Naive B cell (primary cell): ENCODE results near the gene HPSE2. TPM values are rescaled to one million over a fixed set of nuclear protein-coding genes. Genes with fewer than 3 reads are reported as not detected.
A peak's percentile ranks its signal among the peaks of the same experiment; 100 is the strongest.

Source experiments
- ATAC-seq, 2 donors: fragments of 150-1000 bp; cut with Tn5 transposase; 2 replicates each; pipeline ENCODE4 v1.10.0; 2021; ENCODE audit warnings: low read depth in 2 of 2, mild to moderate bottlenecking in 2 of 2, moderate library complexity in 2 of 2
- DNase-seq: peaks from one replicate; pipeline ENCODE4 v3.0.0; 2022
- H3K27ac Mint-ChIP-seq, 6 donors: one replicate each; pipeline ENCODE4 v1.8.0; 2020 to 2022; ENCODE audit warnings: mild to moderate bottlenecking in 6 of 6, mixed read lengths in 6 of 6, moderate library complexity in 5 of 6, inconsistent platforms in 2 of 6
- H3K27me3 Mint-ChIP-seq, 3 donors: one replicate each; pipeline ENCODE4 v1.8.0; 2021 to 2022; ENCODE audit warnings: mixed read lengths in 3 of 3, mild to moderate bottlenecking in 1 of 3
- H3K36me3 Mint-ChIP-seq, 2 donors: one replicate each; pipeline ENCODE4 v1.8.0; 2020 to 2022; ENCODE audit warnings: mixed read lengths in 2 of 2, inconsistent platforms in 1 of 2, mild to moderate bottlenecking in 1 of 2
- H3K4me1 Mint-ChIP-seq, 3 donors: one replicate each; pipeline ENCODE4 v1.8.0; 2020 to 2022; ENCODE audit warnings: mixed read lengths in 3 of 3, inconsistent platforms in 1 of 3, mild to moderate bottlenecking in 1 of 3, moderate library complexity in 1 of 3
- H3K4me3 Mint-ChIP-seq, 8 donors: one replicate each; pipeline ENCODE4 v1.8.0; 2020 to 2022; ENCODE audit warnings: mild to moderate bottlenecking in 8 of 8, mixed read lengths in 8 of 8, moderate library complexity in 8 of 8, inconsistent platforms in 2 of 8
- H3K9me3 Mint-ChIP-seq, 7 donors: one replicate each; pipeline ENCODE4 v1.8.0; 2020 to 2022; ENCODE audit warnings: mixed read lengths in 7 of 7, mild to moderate bottlenecking in 5 of 7, inconsistent platforms in 2 of 7, moderate library complexity in 1 of 7
- polyA plus RNA-seq, 6 donors: library from polyadenylated mRNA; unstranded; fragments of 300-500 nt; fragmentation: Illumina TruSeq; gene quantifications; one replicate each; pipeline ENCODE4 v1.2.3, GENCODE V29; 2021; ENCODE audit warnings: low read depth in 6 of 6

HPSE2 gene
- polyA plus RNA-seq, 6 donors from 2014 or later: not detected

DNA sequence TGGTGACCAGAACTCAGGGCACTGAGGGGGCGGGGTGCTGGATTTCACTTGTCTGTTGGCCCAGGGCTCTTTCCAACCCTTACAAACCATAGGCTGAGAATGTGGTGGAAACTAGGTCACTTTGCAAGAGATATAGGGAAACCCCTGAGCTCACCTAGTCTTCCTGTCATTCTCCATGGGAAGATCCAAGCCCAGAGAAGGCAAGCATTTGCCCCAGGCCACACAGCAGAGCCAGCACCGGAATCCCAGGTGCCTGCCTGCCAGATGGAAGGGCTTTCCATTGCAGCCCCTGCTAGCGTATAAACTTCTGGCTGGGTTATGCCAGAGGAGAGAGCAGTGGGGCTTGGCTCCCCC lies 821.1 kb downstream of the HPSE2 start:
- H3K9me3 Mint-ChIP-seq: no peaks in the 10 kb centered on the region
- peaks cover under 1 to 11% of the 10 kb centered on the region in 2 donors for H3K36me3 Mint-ChIP-seq
- ATAC-seq (no peak), DNase-seq (no peak)
- peaks cover 9 to 29% (median 20%) of the 10 kb centered on the region in 3 donors for H3K4me1 Mint-ChIP-seq
- H3K4me3 Mint-ChIP-seq: peak overlapping the region; percentile 31 to 90 (median 86)
- no peaks in the 10 kb centered on the region for H3K27me3 Mint-ChIP-seq
- H3K27ac Mint-ChIP-seq: peak overlapping the region in 5 of 6 donors; percentile 65 to 88 (median 82)

DNA sequence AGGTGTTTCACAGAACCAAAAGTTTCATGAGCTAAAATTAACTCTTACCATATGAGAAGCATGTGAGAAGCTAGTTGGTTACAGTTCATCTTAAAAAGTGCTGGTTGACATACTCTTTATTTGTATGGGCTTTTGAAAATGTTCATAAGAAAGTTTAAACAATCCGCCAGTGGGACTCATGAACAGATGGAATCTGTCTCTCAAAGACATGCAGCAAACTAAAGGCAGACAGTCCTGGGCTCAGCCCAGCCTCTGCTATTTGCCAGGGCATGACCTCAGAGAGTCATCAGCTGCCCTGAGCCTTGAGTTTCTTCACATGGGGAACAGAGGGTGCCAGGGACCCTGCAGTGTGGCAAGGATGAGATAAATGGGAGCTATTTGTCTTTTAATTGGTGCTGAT lies 823.9 kb downstream of the HPSE2 start:
- Mint-ChIP-seq H3K4me1 (peaks cover 13 to 29% (median 23%) of the 10 kb centered on the region in 3 donors), H3K27me3 (no peaks in the 10 kb centered on the region), H3K4me3 (no peak overlapping the region), H3K27ac (peak overlapping the region in 1 of 6 donors; percentile 52), H3K9me3 (no peaks in the 10 kb centered on the region), H3K36me3 (no peaks in the 10 kb centered on the region)
- ATAC-seq: no peak
- no peak for DNase-seq

DNA sequence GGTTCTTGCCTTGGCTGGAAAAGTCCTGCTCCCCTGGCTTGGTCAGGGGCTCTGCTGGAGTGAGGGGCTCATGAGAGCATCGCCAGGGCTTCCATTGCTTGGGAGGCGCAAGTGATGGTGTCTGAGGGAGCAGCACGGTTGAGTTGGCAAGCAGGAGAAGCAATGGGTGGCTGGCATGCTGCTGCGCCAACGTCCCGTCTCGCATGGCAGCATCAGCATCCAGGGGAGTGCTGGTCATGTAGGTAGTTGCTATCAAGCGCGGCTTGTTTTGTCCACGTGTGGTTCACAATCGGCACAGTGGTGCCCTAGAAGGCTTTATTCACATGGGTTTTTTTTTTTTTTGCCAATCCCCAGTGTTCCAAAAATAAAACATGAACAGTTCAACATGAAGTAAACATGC lies 824.5 kb downstream of the HPSE2 start:
- peaks cover 13 to 29% (median 18%) of the 10 kb centered on the region in 3 donors for H3K4me1 Mint-ChIP-seq
- no peaks in the 10 kb centered on the region for H3K9me3 Mint-ChIP-seq
- no peak for ATAC-seq
- H3K36me3 Mint-ChIP-seq: no peaks in the 10 kb centered on the region
- H3K27ac Mint-ChIP-seq: peak overlapping the region in 1 of 6 donors; percentile 24
- no peak overlapping the region for H3K4me3 Mint-ChIP-seq
- H3K27me3 Mint-ChIP-seq: no peaks in the 10 kb centered on the region
- DNase-seq: no peak

DNA sequence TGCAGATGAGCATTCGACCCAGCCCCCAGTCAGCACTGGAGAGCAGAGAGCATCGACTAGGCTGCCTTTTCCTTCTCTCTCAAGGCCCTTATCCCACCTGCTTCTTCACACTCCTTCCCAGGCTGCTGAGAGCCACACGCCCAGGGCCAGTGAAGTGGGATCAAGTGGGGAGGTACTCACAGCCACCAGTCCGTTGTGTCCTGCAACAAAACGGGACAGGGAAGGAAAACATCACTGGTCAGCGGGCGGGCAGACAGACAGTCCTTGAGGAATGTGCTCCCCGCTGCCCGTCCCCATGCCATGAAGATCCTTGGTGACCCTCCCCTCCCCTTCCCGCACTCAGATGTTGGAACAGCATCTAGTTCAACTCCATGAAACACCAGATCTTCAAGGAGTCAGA lies 824.9 kb downstream of the HPSE2 start:
- H3K36me3 Mint-ChIP-seq: no peaks in the 10 kb centered on the region
- peak overlapping the region in 1 of 6 donors; percentile 24 for H3K27ac Mint-ChIP-seq
- peaks cover 13 to 29% (median 18%) of the 10 kb centered on the region in 3 donors for H3K4me1 Mint-ChIP-seq
- H3K27me3 Mint-ChIP-seq: no peaks in the 10 kb centered on the region
- H3K9me3 Mint-ChIP-seq: no peaks in the 10 kb centered on the region
- ATAC-seq: no peak
- H3K4me3 Mint-ChIP-seq: no peak overlapping the region
- no peak for DNase-seq

DNA sequence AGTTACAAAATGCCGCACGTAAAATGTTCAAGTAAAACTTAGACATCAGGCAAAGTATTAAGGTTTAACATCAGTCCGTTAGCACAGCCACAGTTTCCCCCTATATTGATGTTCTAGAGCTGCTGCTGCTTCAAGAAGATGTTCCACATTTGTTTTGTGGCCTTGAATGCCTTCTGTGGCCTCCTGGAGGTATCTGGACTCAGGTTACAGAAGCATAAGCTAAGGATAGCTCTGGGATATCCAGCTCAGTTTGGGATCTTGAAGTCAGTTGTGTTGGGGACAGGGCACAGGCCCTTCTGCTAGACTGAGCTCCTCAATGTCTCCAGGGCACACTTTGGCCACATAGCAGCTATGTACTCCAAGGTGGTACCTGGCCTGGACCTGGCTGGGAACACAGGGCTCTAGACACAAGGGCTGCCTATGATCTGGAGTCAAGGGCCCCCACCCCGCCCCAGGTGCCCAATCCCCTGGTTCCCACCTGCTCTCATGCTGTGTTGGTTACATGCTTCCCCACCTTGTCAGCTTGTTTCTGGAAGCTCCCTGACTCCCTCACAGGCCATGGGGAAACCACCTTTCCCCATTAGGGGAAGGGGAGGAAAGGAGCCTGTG lies 825.4 kb downstream of the HPSE2 start:
- H3K4me1 Mint-ChIP-seq: peaks cover 13 to 24% (median 18%) of the 10 kb centered on the region in 3 donors
- no peak overlapping the region for H3K27ac Mint-ChIP-seq
- no peaks in the 10 kb centered on the region for H3K9me3 Mint-ChIP-seq
- DNase-seq: no peak
- no peak for ATAC-seq
- H3K27me3 Mint-ChIP-seq: no peaks in the 10 kb centered on the region
- H3K36me3 Mint-ChIP-seq: no peaks in the 10 kb centered on the region
- H3K4me3 Mint-ChIP-seq: no peak overlapping the region

DNA sequence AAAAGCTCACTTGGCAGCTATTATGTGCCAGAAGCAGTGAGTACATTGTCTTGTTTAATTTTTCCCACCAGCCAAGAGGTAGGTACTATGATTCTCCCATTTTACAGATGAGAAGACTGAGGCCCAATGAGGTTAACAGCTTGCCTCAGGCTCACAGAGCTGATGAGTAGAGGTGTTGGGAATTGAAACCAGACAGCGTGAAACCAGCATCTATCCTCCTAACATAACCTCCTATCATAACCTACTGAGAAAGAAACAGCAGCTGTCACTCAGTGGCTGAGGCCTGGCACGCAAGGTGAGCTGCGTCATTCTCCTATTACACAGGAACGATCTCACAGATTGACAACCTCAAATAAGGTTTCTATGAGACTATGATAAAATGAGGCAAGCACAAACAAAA lies 826.9 kb downstream of the HPSE2 start:
- no peaks in the 10 kb centered on the region for H3K9me3 Mint-ChIP-seq
- DNase-seq: no peak
- no peak for ATAC-seq
- H3K27ac Mint-ChIP-seq: peak overlapping the region in 1 of 6 donors; percentile 84
- H3K4me3 Mint-ChIP-seq: no peak overlapping the region
- H3K36me3 Mint-ChIP-seq: peaks cover 0 to under 1% of the 10 kb centered on the region in 2 donors
- H3K27me3 Mint-ChIP-seq: no peaks in the 10 kb centered on the region
- H3K4me1 Mint-ChIP-seq: peaks cover 4 to 10% (median 4%) of the 10 kb centered on the region in 3 donors

DNA sequence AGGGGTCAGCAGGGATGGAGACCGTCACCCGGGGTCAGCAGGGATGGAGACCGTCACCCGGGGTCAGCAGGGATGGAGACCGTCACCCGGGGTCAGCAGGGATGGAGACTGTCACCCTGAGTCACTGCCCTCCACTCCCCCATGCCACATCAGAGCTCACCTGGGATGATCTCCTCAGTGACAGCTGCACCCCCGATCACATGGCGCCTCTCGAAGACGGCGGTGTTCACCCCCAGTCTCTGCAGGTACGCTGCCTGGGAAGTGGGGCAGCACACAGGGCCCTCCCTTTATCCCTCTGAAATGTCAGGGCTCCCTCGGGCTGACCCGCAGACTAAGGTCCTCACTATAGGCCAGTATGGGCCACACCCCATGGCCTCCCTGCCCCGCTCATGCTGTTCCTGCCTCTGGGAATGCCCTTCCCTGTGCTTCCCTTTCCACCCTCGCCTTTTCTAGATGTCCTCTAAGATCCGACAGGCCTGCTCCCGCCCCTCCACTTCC lies 827.9 kb downstream of the HPSE2 start:
- H3K27ac Mint-ChIP-seq: no peak overlapping the region

More for the DNA sequence above, 827.9 kb downstream of the HPSE2 start:
- Mint-ChIP-seq H3K9me3 (no peaks in the 10 kb centered on the region), H3K36me3 (peaks cover 0 to 10% of the 10 kb centered on the region in 2 donors), H3K27me3 (no peaks in the 10 kb centered on the region), H3K4me1 (peaks cover 4 to 10% (median 4%) of the 10 kb centered on the region in 3 donors), H3K4me3 (no peak overlapping the region)
- no peak for DNase-seq
- ATAC-seq: no peak

Other genes with a start within 250 kb of the HPSE2 start
- gene CNNM1, start 93.5 kb upstream of the HPSE2 start, polyA plus RNA-seq: not detected
- 10 to 100 TPM in 5 of 6 donors, 1 to 10 TPM in 1; 8.8 to 15.5 (median 11.2) TPM for gene GOT1, start 194.8 kb upstream of the HPSE2 start, polyA plus RNA-seq